ENCODE results near the gene H2BW2. TPM values are rescaled to one million over a fixed set of nuclear protein-coding genes. Genes with fewer than 3 reads are reported as not detected.

H2BW2 gene
- total RNA-seq, 1 experiment from 2014 or later: not detected

DNA sequence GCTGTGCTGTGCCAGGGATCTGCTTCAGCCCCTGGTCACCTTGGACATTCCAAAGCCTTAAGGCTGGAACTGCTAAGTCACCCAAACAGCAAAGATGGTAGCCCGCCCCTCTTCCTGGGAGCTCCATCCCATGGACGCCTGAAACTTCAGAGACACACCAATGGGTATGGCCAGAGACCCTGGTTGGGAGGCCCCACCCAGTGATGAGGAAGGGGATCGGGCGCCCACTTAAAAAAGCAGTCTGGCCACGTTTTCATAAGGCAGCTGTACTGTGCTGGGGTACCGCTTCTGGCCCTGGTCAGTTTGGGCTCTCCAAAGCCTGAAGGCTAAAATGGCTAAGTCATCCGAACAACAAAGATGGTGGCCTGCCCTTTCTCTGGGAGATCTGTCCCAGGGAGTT is 45.7 kb downstream of the H2BW2 start:
- H3K9me3 ChIP-seq (ENCODE audit: low read depth, low read length, poor library complexity, severe bottlenecking): no peaks in the 10 kb centered on the region
- DNase-seq (ENCODE audit: low spot score): no peak
- peaks cover 9% of the 10 kb centered on the region for H3K27me3 ChIP-seq (replicated peaks; ENCODE audit: insufficient read depth, low read depth, low read length, poor library complexity)
- ChIA-PET CTCF (no interaction called here), POLR2A (ENCODE audit: low non-redundant PET) (no interaction called here)
- H3K4me1 ChIP-seq (ENCODE audit: insufficient read depth, low read length, poor library complexity, severe bottlenecking): no peaks in the 10 kb centered on the region
- no peaks in the 10 kb centered on the region for H3K36me3 ChIP-seq (ENCODE audit: insufficient read depth, low read length, poor library complexity, severe bottlenecking)
- no peak overlapping the region for H3K27ac ChIP-seq (ENCODE audit: low read depth, low read length, poor library complexity, severe bottlenecking)
- no peak overlapping the region for H3K4me3 ChIP-seq (ENCODE audit: low read depth, low read length, poor library complexity, severe bottlenecking)
- intact Hi-C loops (cut with micrococcal nuclease; ENCODE audit: unreplicated experiment): no loop called here
- TF ChIP-seq EZH2 (IDR thresholded peaks at IDR 0.05; ENCODE audit: borderline replicate concordance, low read depth, low read length, poor library complexity, severe bottlenecking): no peak
- no TSS peak for BruUV-seq (replicated peaks)

DNA sequence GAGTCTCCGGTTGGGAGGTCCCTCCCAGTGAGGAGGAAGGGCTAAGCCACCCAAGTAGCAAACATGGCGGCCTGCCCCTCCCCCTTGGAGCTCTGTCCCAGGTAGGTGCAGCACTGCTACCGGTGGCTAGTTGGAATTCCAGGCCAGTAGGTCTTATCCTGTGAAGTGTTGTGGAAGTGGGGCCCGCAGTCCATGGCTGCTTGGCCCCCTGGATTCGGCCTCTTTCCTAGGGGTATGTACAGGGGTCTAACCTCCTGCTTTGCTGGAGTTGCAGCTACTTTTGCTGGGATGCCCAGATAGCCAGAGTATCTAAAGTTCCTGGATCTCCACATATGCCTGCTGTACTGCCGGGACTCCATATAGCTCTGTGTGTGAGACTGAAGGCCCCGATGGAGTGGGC is 46.2 kb downstream of the H2BW2 start:
- Histone ChIP-seq H3K4me3 (ENCODE audit: low read depth, low read length, poor library complexity, severe bottlenecking) (no peak overlapping the region), H3K4me1 (ENCODE audit: insufficient read depth, low read length, poor library complexity, severe bottlenecking) (no peaks in the 10 kb centered on the region), H3K36me3 (ENCODE audit: insufficient read depth, low read length, poor library complexity, severe bottlenecking) (no peaks in the 10 kb centered on the region), H3K27me3 (replicated peaks; ENCODE audit: insufficient read depth, low read depth, low read length, poor library complexity) (peaks cover 9% of the 10 kb centered on the region), H3K9me3 (ENCODE audit: low read depth, low read length, poor library complexity, severe bottlenecking) (no peaks in the 10 kb centered on the region), H3K27ac (ENCODE audit: low read depth, low read length, poor library complexity, severe bottlenecking) (no peak overlapping the region)
- intact Hi-C loops (cut with micrococcal nuclease; ENCODE audit: unreplicated experiment): no loop called here
- BruUV-seq (replicated peaks): no TSS peak
- no peak for TF ChIP-seq CTCF (conservative IDR thresholded peaks at IDR 0.05; ENCODE audit: low read depth, low read length)
- TF ChIP-seq EZH2 (IDR thresholded peaks at IDR 0.05; ENCODE audit: borderline replicate concordance, low read depth, low read length, poor library complexity, severe bottlenecking): no peak
- DNase-seq (ENCODE audit: low spot score): no peak
- CTCF ChIA-PET: no interaction called here
- POLR2A ChIA-PET (ENCODE audit: low non-redundant PET): no interaction called here

Other genes with a start within 250 kb of the H2BW2 start
- gene RAB9B, start 207.7 kb upstream of the H2BW2 start, total RNA-seq (2021): 0.61 and 0.67 TPM in 2 replicates
- 12.8 and 19.3 TPM in 2 replicates for gene TMSB15B, start 77.3 kb upstream of the H2BW2 start, total RNA-seq (2021)
- gene H2BW1, start 26.2 kb upstream of the H2BW2 start, total RNA-seq (2021): not detected in 2 replicates
- gene TMSB15C, start 36.3 kb downstream of the H2BW2 start, total RNA-seq (2021): 8.2 and 10.8 TPM in 2 replicates
- gene ZCCHC18, start 72.6 kb downstream of the H2BW2 start, total RNA-seq (2021): 0.54 and 1.4 TPM in 2 replicates
- 3.4 and 3.6 TPM in 2 replicates for gene SLC25A53, start 117.1 kb downstream of the H2BW2 start, total RNA-seq (2021)
- 14.3 and 15.5 TPM in 2 replicates for gene FAM199X, start 126.5 kb downstream of the H2BW2 start, total RNA-seq (2021)
- not detected in 2 replicates for gene ESX1, start 215.0 kb downstream of the H2BW2 start, total RNA-seq (2021)

All from A673 (cell line).